Neural progenitor cell (in vitro differentiated cells): ENCODE results near the gene TP73. TPM values are rescaled to one million over a fixed set of nuclear protein-coding genes. Genes with fewer than 3 reads are reported as not detected.

Experiments
- DNase-seq: peaks from one replicate; pipeline ENCODE4 v3.0.0-alpha.2; 2016; ENCODE audit warnings: low spot score
- H2AFZ ChIP-seq: fragments of 200-600 bp; sonication (generic); replicated peaks from 2 replicates; pipeline ENCODE4 v1.6.1; 2016; ENCODE audit warnings: antibody characterized with exemption
- H3F3A ChIP-seq: fragments of 200-600 bp; sonication (generic); 2 replicates; pipeline ENCODE4 v1.6.1; 2016; ENCODE audit warnings: antibody characterized with exemption, low read depth
- H3K27ac ChIP-seq: fragments of 200-600 bp; sonication (generic); 2 replicates; pipeline ENCODE4 v1.5.1; 2016; ENCODE audit warnings: mild to moderate bottlenecking
- H3K27me3 ChIP-seq: fragments of 200-600 bp; sonication (generic); 2 replicates; pipeline ENCODE4 v1.6.1; 2016; ENCODE audit warnings: mild to moderate bottlenecking, moderate library complexity
- H3K36me3 ChIP-seq: fragments of 200-600 bp; sonication (generic); 2 replicates; pipeline ENCODE4 v1.5.1; 2016
- H3K4me1 ChIP-seq: fragments of 200-600 bp; sonication (generic); 2 replicates; pipeline ENCODE4 v1.6.1; 2016; ENCODE audit warnings: mixed run types
- H3K4me2 ChIP-seq: fragments of 200-600 bp; sonication (generic); 2 replicates; pipeline ENCODE4 v1.6.1; 2016
- H3K4me3 ChIP-seq: fragments of 200-600 bp; sonication (generic); 2 replicates; pipeline ENCODE4 v1.5.1; 2016
- H3K79me2 ChIP-seq: fragments of 200-600 bp; sonication (generic); 2 replicates; pipeline ENCODE4 v1.6.1; 2016; ENCODE audit warnings: low read depth
- H3K9ac ChIP-seq: fragments of 200-600 bp; sonication (generic); 2 replicates; pipeline ENCODE4 v1.6.1; 2016
- H3K9me3 ChIP-seq: fragments of 200-600 bp; sonication (generic); 2 replicates; pipeline ENCODE4 v1.5.1; 2016; ENCODE audit warnings: low read depth
- H4K20me1 ChIP-seq: fragments of 200-600 bp; sonication (generic); 2 replicates; pipeline ENCODE4 v1.6.1; 2016; ENCODE audit warnings: low read depth
- H3K27ac Mint-ChIP-seq: 3 replicates; pipeline ENCODE4 v1.8.0; 2021; ENCODE audit warnings: mixed read lengths
- H3K27me3 Mint-ChIP-seq: 2 replicates; pipeline ENCODE4 v1.8.0; 2022; ENCODE audit warnings: low read depth, mild to moderate bottlenecking, inconsistent platforms, moderate library complexity, mixed read lengths; ENCODE audit not compliant: insufficient read depth
- H3K36me3 Mint-ChIP-seq: 3 replicates; pipeline ENCODE4 v1.8.0; 2021; ENCODE audit warnings: mixed read lengths
- H3K4me1 Mint-ChIP-seq: 3 replicates; pipeline ENCODE4 v1.8.0; 2021; ENCODE audit warnings: mixed read lengths
- H3K4me3 Mint-ChIP-seq: 3 replicates; pipeline ENCODE4 v1.8.0; 2021; ENCODE audit warnings: mild to moderate bottlenecking, moderate library complexity, mixed read lengths
- H3K9me3 Mint-ChIP-seq: 3 replicates; pipeline ENCODE4 v1.8.0; 2020; ENCODE audit warnings: mixed read lengths
- CTCF ChIP-seq: fragments of 200-600 bp; sonication (generic); IDR thresholded peaks from 2 replicates; pipeline ENCODE4 v1.5.1; 2017; ENCODE audit warnings: antibody characterized with exemption, mild to moderate bottlenecking
- EZH2 ChIP-seq: fragments of 200-600 bp; sonication (generic); IDR thresholded peaks from 2 replicates; pipeline ENCODE4 v1.6.1; 2017; ENCODE audit warnings: antibody characterized with exemption, mild to moderate bottlenecking, moderate library complexity
- EZH2phosphoT487 ChIP-seq: fragments of 200-600 bp; sonication (generic); IDR thresholded peaks from 2 replicates; pipeline ENCODE4 v1.6.1; 2017; ENCODE audit warnings: antibody characterized with exemption
- total RNA-seq: library from RNA; depleted of rRNA; stranded (reverse); fragments of >200 nt; gene quantifications from 2 replicates; pipeline ENCODE4 v1.2.3, GENCODE V29; 2015; ENCODE audit warnings: low replicate concordance

The TP73 gene
- total RNA-seq, 1 donor from 2014 or later = not detected

GRCh38 chr1:3657096-3657475 lies 4.8 kb downstream of the TP73 start:
- H3K4me2 ChIP-seq = no peak overlapping the region
- no peaks in the 10 kb centered on the region for H3K79me2 ChIP-seq
- Mint-ChIP-seq H3K9me3 (no peaks in the 10 kb centered on the region), H3K27me3 (peaks cover 42% of the 10 kb centered on the region), H3K4me1 (peaks cover 7% of the 10 kb centered on the region), H3K4me3 (no peak overlapping the region), H3K27ac (no peak overlapping the region), H3K36me3 (no peaks in the 10 kb centered on the region)
- H3K4me1 ChIP-seq = peaks cover 6% of the 10 kb centered on the region
- H3K9me3 ChIP-seq = no peaks in the 10 kb centered on the region
- H4K20me1 ChIP-seq = peaks cover 12% of the 10 kb centered on the region
- peaks cover 7% of the 10 kb centered on the region for H3F3A ChIP-seq
- no peaks in the 10 kb centered on the region for H3K36me3 ChIP-seq
- no peak for DNase-seq
- no peak overlapping the region for H3K27ac ChIP-seq
- no peak overlapping the region for H3K4me3 ChIP-seq
- no peak overlapping the region for H2AFZ ChIP-seq
- H3K9ac ChIP-seq = no peak overlapping the region
- peaks cover 97% of the 10 kb centered on the region for H3K27me3 ChIP-seq
- TF ChIP-seq EZH2 (no peak), EZH2phosphoT487 (no peak), CTCF (no peak)

GRCh38 chr1:3657578-3658230 lies 5.4 kb downstream of the TP73 start:
- peaks cover 45% of the 10 kb centered on the region for H3K27me3 Mint-ChIP-seq
- H3K27ac Mint-ChIP-seq = no peak overlapping the region
- H3K4me3 ChIP-seq = no peak overlapping the region
- H3K4me1 ChIP-seq = peaks cover 4% of the 10 kb centered on the region
- H3F3A ChIP-seq = peaks cover 7% of the 10 kb centered on the region
- H3K36me3 Mint-ChIP-seq = no peaks in the 10 kb centered on the region
- no peak overlapping the region for H3K27ac ChIP-seq
- H3K4me3 Mint-ChIP-seq = no peak overlapping the region
- no peak for TF ChIP-seq EZH2phosphoT487
- no peak for TF ChIP-seq CTCF
- no peak for TF ChIP-seq EZH2
- no peaks in the 10 kb centered on the region for H3K9me3 Mint-ChIP-seq
- peaks cover 93% of the 10 kb centered on the region for H3K27me3 ChIP-seq
- no peak overlapping the region for H3K4me2 ChIP-seq
- no peak for DNase-seq
- H3K9ac ChIP-seq = no peak overlapping the region
- no peaks in the 10 kb centered on the region for H3K36me3 ChIP-seq
- H2AFZ ChIP-seq = peak overlapping the region; percentile 63
- no peaks in the 10 kb centered on the region for H3K9me3 ChIP-seq
- no peaks in the 10 kb centered on the region for H3K79me2 ChIP-seq
- peaks cover 7% of the 10 kb centered on the region for H3K4me1 Mint-ChIP-seq
- peaks cover 12% of the 10 kb centered on the region for H4K20me1 ChIP-seq

GRCh38 chr1:3658231-3658615 lies 5.9 kb downstream of the TP73 start:
- no peak overlapping the region for H3K27ac ChIP-seq
- peaks cover 9% of the 10 kb centered on the region for H4K20me1 ChIP-seq
- Mint-ChIP-seq H3K36me3 (no peaks in the 10 kb centered on the region), H3K9me3 (no peaks in the 10 kb centered on the region), H3K27ac (peak overlapping the region; percentile 72), H3K27me3 (peaks cover 43% of the 10 kb centered on the region), H3K4me1 (peaks cover 7% of the 10 kb centered on the region), H3K4me3 (no peak overlapping the region)
- no peaks in the 10 kb centered on the region for H3K9me3 ChIP-seq
- H3K4me3 ChIP-seq = no peak overlapping the region
- DNase-seq = no peak
- no peak overlapping the region for H3K9ac ChIP-seq
- no peaks in the 10 kb centered on the region for H3K79me2 ChIP-seq
- no peaks in the 10 kb centered on the region for H3K4me1 ChIP-seq
- H3K36me3 ChIP-seq = no peaks in the 10 kb centered on the region
- no peak for TF ChIP-seq EZH2
- TF ChIP-seq EZH2phosphoT487 = no peak
- no peak for TF ChIP-seq CTCF
- peaks cover 4% of the 10 kb centered on the region for H3F3A ChIP-seq
- no peak overlapping the region for H3K4me2 ChIP-seq
- H3K27me3 ChIP-seq = peaks cover 88% of the 10 kb centered on the region
- peak overlapping the region; percentile 63 for H2AFZ ChIP-seq
